SK-N-SH treated with all-trans-retinoic acid at 6 μM for 48 hours (cell line): Measurements from ENCODE around the gene NSD1.

ENCODE experiments used
- ATAC-seq: fragments of 200-7000 bp; cut with Tn5 transposase; 3 replicates; pipeline ENCODE4 v1.9.1; 2020; ENCODE audit warnings: mild to moderate bottlenecking, moderate library complexity
- ARNTL ChIP-seq: fragments of 450-650 bp; formaldehyde crosslinking; IDR thresholded peaks from 2 replicates; pipeline ENCODE4 v1.5.0; 2020; ENCODE audit warnings: low read depth, mild to moderate bottlenecking, moderate library complexity, borderline replicate concordance
- CSDC2 ChIP-seq: fragments of 250-450 bp; sonication (Bioruptor Pico); IDR thresholded peaks from 2 replicates; pipeline ENCODE4 v1.5.0; 2020; ENCODE audit warnings: mild to moderate bottlenecking, moderate library complexity
- ESRRG ChIP-seq: fragments of 250-450 bp; sonication (Bioruptor Pico); IDR thresholded peaks from 2 replicates; pipeline ENCODE4 v1.6.1; 2021; ENCODE audit warnings: mild to moderate bottlenecking
- GLIS3 ChIP-seq: fragments of 250-450 bp; sonication (Bioruptor Pico); IDR thresholded peaks from 2 replicates; pipeline ENCODE4 v1.5.0; 2020; ENCODE audit warnings: mild to moderate bottlenecking, moderate library complexity
- ISL1 ChIP-seq: fragments of 250-450 bp; sonication (Bioruptor Pico); IDR thresholded peaks from 2 replicates; pipeline ENCODE4 v2.1.2; 2022; ENCODE audit warnings: mild to moderate bottlenecking, moderate library complexity
- OSR1 ChIP-seq: fragments of 250-450 bp; sonication (Bioruptor Pico); IDR thresholded peaks from 2 replicates; pipeline ENCODE4 v1.8.0; 2022; ENCODE audit warnings: moderate library complexity, mild to moderate bottlenecking, inconsistent platforms
- PPARA ChIP-seq: fragments of 250-450 bp; sonication (Bioruptor Pico); IDR thresholded peaks from 2 replicates; pipeline ENCODE4 v1.5.0; 2020; ENCODE audit warnings: mild to moderate bottlenecking, borderline replicate concordance
- RARB ChIP-seq: fragments of 250-450 bp; sonication (Bioruptor Pico); IDR thresholded peaks from 2 replicates; pipeline ENCODE4 v1.8.0; 2021; ENCODE audit warnings: mild to moderate bottlenecking, moderate library complexity
- SNAI2 ChIP-seq: fragments of 250-450 bp; sonication (Bioruptor Pico); IDR thresholded peaks from 2 replicates; pipeline ENCODE4 v1.5.0; 2020; ENCODE audit warnings: mild to moderate bottlenecking, moderate library complexity
- TCF4 ChIP-seq: fragments of 250-450 bp; sonication (Bioruptor Pico); IDR thresholded peaks from 2 replicates; pipeline ENCODE4 v1.8.0; 2021; ENCODE audit warnings: mild to moderate bottlenecking, moderate library complexity, borderline replicate concordance
- TOX ChIP-seq: fragments of 250-450 bp; sonication (Bioruptor Pico); IDR thresholded peaks from 2 replicates; pipeline ENCODE4 v1.8.0; 2021; ENCODE audit warnings: mild to moderate bottlenecking, moderate library complexity, borderline replicate concordance
- ZFP3 ChIP-seq: fragments of 250-450 bp; sonication (Bioruptor Pico); IDR thresholded peaks from 2 replicates; pipeline ENCODE4 v1.5.0; 2020; ENCODE audit warnings: mild to moderate bottlenecking, moderate library complexity
- ZFP30 ChIP-seq: fragments of 450-650 bp; formaldehyde crosslinking; IDR thresholded peaks from 2 replicates; pipeline ENCODE4 v1.5.0; 2022; ENCODE audit warnings: mild to moderate bottlenecking, moderate library complexity
- ZNF565 ChIP-seq: fragments of 450-650 bp; formaldehyde crosslinking; conservative IDR thresholded peaks from 2 replicates; pipeline ENCODE4 v1.5.0; 2020; ENCODE audit warnings: low read depth, mild to moderate bottlenecking, moderate library complexity
- ZNF8 ChIP-seq: fragments of 450-650 bp; formaldehyde crosslinking; IDR thresholded peaks from 2 replicates; pipeline ENCODE4 v1.5.0; 2020; ENCODE audit warnings: mild to moderate bottlenecking, moderate library complexity
- TF ChIP-seq, protein P1 (sequence below): fragments of 250-450 bp; sonication (Bioruptor Pico); IDR thresholded peaks from 2 replicates; pipeline ENCODE4 v1.5.0; 2020; ENCODE audit warnings: mild to moderate bottlenecking, moderate library complexity
- TF ChIP-seq, protein P2 (sequence below): fragments of 250-450 bp; sonication (Bioruptor Pico); IDR thresholded peaks from 2 replicates; pipeline ENCODE4 v1.5.1; 2021; ENCODE audit warnings: mild to moderate bottlenecking, moderate library complexity
- TF ChIP-seq, protein P3 (sequence below): fragments of 250-450 bp; sonication (Bioruptor Pico); IDR thresholded peaks from 2 replicates; pipeline ENCODE4 v1.8.0; 2020; ENCODE audit warnings: mild to moderate bottlenecking, moderate library complexity, borderline replicate concordance
- TF ChIP-seq, protein P4 (sequence below): fragments of 250-450 bp; sonication (Bioruptor Pico); IDR thresholded peaks from 2 replicates; pipeline ENCODE4 v1.5.1; 2020; ENCODE audit warnings: low read depth, mild to moderate bottlenecking, moderate library complexity
- TF ChIP-seq, protein P5 (sequence below): fragments of 250-450 bp; sonication (Bioruptor Pico); IDR thresholded peaks from 2 replicates; pipeline ENCODE4 v1.8.0; 2021; ENCODE audit warnings: low read depth, mild to moderate bottlenecking, moderate library complexity, borderline replicate concordance

Gene NSD1

DNA sequence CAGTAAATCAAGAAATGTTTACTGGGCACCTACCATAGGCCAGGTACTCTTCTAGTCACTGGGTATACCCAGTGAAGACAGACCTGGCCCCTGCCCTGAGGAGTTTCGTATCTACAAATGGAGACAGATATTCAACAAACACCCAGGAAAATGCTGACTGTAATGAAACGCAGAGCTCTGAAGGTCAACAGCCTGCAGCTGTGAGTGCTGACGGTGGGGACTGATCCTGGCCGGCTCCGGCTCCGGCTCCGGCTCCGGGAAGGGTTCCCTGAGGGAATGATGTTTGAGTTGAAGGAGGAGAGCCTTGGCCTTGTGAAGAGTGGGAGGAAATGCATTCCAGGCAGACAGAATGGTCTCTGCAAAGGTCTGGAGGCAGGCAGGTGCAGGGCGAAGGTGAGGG is 23.8 kb upstream of the NSD1 start:
- TF ChIP-seq, protein P1, sequence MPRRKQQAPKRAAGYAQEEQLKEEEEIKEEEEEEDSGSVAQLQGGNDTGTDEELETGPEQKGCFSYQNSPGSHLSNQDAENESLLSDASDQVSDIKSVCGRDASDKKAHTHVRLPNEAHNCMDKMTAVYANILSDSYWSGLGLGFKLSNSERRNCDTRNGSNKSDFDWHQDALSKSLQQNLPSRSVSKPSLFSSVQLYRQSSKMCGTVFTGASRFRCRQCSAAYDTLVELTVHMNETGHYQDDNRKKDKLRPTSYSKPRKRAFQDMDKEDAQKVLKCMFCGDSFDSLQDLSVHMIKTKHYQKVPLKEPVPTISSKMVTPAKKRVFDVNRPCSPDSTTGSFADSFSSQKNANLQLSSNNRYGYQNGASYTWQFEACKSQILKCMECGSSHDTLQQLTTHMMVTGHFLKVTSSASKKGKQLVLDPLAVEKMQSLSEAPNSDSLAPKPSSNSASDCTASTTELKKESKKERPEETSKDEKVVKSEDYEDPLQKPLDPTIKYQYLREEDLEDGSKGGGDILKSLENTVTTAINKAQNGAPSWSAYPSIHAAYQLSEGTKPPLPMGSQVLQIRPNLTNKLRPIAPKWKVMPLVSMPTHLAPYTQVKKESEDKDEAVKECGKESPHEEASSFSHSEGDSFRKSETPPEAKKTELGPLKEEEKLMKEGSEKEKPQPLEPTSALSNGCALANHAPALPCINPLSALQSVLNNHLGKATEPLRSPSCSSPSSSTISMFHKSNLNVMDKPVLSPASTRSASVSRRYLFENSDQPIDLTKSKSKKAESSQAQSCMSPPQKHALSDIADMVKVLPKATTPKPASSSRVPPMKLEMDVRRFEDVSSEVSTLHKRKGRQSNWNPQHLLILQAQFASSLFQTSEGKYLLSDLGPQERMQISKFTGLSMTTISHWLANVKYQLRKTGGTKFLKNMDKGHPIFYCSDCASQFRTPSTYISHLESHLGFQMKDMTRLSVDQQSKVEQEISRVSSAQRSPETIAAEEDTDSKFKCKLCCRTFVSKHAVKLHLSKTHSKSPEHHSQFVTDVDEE (CRISPR knock-in tag) = no peak
- TF ChIP-seq ESRRG (CRISPR knock-in tag) (no peak), TCF4 (no peak), OSR1 (CRISPR knock-in tag) (no peak), ARNTL (CRISPR knock-in tag) (no peak), ISL1 (CRISPR knock-in tag) (no peak), ZNF565 (CRISPR knock-in tag) (no peak), TOX (CRISPR knock-in tag) (no peak), ZFP30 (CRISPR knock-in tag) (no peak), ZFP3 (CRISPR knock-in tag) (no peak), SNAI2 (CRISPR knock-in tag) (no peak), ZNF8 (no peak), CSDC2 (CRISPR knock-in tag) (no peak), RARB (CRISPR knock-in tag) (no peak), GLIS3 (CRISPR knock-in tag) (no peak), PPARA (no peak)
- TF ChIP-seq, protein P2, sequence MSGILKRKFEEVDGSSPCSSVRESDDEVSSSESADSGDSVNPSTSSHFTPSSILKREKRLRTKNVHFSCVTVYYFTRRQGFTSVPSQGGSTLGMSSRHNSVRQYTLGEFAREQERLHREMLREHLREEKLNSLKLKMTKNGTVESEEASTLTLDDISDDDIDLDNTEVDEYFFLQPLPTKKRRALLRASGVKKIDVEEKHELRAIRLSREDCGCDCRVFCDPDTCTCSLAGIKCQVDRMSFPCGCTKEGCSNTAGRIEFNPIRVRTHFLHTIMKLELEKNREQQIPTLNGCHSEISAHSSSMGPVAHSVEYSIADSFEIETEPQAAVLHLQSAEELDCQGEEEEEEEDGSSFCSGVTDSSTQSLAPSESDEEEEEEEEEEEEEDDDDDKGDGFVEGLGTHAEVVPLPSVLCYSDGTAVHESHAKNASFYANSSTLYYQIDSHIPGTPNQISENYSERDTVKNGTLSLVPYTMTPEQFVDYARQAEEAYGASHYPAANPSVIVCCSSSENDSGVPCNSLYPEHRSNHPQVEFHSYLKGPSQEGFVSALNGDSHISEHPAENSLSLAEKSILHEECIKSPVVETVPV = no peak
- TF ChIP-seq, protein P3, sequence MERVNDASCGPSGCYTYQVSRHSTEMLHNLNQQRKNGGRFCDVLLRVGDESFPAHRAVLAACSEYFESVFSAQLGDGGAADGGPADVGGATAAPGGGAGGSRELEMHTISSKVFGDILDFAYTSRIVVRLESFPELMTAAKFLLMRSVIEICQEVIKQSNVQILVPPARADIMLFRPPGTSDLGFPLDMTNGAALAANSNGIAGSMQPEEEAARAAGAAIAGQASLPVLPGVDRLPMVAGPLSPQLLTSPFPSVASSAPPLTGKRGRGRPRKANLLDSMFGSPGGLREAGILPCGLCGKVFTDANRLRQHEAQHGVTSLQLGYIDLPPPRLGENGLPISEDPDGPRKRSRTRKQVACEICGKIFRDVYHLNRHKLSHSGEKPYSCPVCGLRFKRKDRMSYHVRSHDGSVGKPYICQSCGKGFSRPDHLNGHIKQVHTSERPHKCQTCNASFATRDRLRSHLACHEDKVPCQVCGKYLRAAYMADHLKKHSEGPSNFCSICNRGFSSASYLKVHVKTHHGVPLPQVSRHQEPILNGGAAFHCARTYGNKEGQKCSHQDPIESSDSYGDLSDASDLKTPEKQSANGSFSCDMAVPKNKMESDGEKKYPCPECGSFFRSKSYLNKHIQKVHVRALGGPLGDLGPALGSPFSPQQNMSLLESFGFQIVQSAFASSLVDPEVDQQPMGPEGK (CRISPR knock-in tag) = no peak
- TF ChIP-seq, protein P4, sequence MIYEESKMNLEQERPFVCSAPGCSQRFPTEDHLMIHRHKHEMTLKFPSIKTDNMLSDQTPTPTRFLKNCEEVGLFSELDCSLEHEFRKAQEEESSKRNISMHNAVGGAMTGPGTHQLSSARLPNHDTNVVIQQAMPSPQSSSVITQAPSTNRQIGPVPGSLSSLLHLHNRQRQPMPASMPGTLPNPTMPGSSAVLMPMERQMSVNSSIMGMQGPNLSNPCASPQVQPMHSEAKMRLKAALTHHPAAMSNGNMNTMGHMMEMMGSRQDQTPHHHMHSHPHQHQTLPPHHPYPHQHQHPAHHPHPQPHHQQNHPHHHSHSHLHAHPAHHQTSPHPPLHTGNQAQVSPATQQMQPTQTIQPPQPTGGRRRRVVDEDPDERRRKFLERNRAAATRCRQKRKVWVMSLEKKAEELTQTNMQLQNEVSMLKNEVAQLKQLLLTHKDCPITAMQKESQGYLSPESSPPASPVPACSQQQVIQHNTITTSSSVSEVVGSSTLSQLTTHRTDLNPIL (CRISPR knock-in tag) = no peak
- TF ChIP-seq, protein P5, sequence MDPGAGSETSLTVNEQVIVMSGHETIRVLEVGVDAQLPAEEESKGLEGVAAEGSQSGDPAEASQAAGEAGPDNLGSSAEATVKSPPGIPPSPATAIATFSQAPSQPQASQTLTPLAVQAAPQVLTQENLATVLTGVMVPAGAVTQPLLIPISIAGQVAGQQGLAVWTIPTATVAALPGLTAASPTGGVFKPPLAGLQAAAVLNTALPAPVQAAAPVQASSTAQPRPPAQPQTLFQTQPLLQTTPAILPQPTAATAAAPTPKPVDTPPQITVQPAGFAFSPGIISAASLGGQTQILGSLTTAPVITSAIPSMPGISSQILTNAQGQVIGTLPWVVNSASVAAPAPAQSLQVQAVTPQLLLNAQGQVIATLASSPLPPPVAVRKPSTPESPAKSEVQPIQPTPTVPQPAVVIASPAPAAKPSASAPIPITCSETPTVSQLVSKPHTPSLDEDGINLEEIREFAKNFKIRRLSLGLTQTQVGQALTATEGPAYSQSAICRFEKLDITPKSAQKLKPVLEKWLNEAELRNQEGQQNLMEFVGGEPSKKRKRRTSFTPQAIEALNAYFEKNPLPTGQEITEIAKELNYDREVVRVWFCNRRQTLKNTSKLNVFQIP (CRISPR knock-in tag) = no peak
- TF ChIP-seq, all 23 proteins: peak for 0
- no peak for ATAC-seq

DNA sequence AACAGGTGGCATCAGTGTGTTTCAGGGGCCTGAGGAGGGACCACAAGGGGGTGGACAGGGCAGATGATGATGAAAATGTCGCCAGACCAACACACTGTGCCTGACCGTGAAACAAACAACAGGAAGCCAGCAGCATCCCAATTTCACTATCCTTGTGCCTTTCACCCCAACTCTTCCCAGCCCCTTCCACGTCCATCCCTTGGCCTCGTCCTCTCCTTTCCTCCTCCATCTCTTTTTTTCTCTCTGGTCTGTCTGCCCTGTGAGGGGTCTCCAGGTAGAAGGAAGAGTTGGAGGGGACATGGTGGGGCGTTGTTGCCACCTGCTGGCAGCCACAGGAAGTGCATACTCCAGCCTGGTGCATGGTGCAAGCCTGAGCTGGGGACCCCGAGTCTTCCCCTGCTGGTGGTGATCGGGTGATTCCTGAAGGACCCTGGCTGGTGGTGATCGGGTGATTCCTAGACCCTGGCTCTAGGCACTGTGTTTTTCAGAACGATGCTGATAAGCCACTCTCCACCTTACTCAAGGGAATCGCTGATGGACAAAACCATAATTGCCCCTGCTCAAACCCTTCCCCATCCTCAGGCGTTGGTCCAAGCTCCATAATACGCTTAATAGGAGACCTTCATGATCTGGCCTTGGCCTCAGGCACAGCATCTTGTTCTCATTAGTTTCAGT is 21.7 kb upstream of the NSD1 start:
- ATAC-seq = peak; percentile 80
- TF ChIP-seq RARB (CRISPR knock-in tag) (no peak), ZFP3 (CRISPR knock-in tag) (no peak), ARNTL (CRISPR knock-in tag) (no peak), OSR1 (CRISPR knock-in tag) (no peak), ZNF565 (CRISPR knock-in tag) (no peak), SNAI2 (CRISPR knock-in tag) (no peak), TCF4 (no peak), PPARA (no peak)
- TF ChIP-seq, protein P5 (CRISPR knock-in tag) = no peak
